Measurements from ENCODE around the gene PACSIN1. TPM values are rescaled to one million over a fixed set of nuclear protein-coding genes. Genes with fewer than 3 reads are reported as not detected.

The PACSIN1 gene
- total RNA-seq, 4 donors from 2014 or later, result 0.11 to 0.40 TPM; not detected in 2

DNA sequence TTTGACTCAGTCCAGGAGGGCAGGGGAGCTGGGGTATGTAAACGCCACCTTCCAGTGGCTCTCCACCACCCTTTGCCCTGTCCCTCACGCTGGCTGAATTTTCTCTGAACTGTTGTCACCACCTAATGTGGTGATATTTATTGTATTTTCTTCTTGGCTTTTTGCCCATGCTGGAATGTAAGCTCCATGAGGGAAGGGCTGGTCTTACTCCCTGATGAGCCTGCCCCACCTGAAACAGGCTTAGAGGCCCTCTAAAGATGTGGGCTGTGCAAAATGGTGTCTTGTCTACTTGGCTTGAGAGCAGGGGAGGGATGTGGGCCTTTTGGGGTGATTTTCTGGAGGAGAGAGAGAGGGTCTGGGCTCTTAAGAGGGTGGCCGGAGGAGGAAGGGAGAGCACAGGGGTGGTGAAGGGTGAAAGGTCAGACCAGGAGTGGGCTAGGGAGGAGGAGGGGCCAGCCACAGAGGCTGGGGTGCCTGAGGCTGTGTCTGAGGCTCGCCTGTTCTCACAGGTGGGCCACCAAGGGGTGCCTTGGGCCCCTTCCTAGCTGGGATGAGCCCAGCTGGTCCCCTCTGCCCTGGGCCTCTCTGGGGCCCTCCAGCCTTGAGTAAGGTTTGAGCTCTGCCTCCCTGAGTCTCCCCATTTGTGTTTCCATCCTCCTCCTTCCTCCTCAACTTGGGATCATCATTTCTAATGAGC is 52.9 kb downstream of the PACSIN1 start:
- Histone ChIP-seq H3K9me3 (no peaks in the 10 kb centered on the region), H3K27me3 (peaks cover 19% of the 10 kb centered on the region), H3K4me3 (no peak overlapping the region), H3K27ac (no peak overlapping the region), H3K4me1 (peaks cover 5% of the 10 kb centered on the region), H3K36me3 (no peaks in the 10 kb centered on the region)
- peak in 1 of 2 donors; percentile 25 for DNase-seq (ENCODE audit: low spot score in 2 of 2)
- TF ChIP-seq POLR2A (IDR thresholded peaks at IDR 0.05), result no peak
- TF ChIP-seq, protein P1, sequence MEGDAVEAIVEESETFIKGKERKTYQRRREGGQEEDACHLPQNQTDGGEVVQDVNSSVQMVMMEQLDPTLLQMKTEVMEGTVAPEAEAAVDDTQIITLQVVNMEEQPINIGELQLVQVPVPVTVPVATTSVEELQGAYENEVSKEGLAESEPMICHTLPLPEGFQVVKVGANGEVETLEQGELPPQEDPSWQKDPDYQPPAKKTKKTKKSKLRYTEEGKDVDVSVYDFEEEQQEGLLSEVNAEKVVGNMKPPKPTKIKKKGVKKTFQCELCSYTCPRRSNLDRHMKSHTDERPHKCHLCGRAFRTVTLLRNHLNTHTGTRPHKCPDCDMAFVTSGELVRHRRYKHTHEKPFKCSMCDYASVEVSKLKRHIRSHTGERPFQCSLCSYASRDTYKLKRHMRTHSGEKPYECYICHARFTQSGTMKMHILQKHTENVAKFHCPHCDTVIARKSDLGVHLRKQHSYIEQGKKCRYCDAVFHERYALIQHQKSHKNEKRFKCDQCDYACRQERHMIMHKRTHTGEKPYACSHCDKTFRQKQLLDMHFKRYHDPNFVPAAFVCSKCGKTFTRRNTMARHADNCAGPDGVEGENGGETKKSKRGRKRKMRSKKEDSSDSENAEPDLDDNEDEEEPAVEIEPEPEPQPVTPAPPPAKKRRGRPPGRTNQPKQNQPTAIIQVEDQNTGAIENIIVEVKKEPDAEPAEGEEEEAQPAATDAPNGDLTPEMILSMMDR (IDR thresholded peaks at IDR 0.05), result no peak
- TF ChIP-seq EP300 (IDR thresholded peaks at IDR 0.05), result no peak
- TF ChIP-seq POLR2AphosphoS5 (IDR thresholded peaks at IDR 0.05), result no peak
- 90% methylated on average over 4 of the region's 4 CpGs for WGBS

DNA sequence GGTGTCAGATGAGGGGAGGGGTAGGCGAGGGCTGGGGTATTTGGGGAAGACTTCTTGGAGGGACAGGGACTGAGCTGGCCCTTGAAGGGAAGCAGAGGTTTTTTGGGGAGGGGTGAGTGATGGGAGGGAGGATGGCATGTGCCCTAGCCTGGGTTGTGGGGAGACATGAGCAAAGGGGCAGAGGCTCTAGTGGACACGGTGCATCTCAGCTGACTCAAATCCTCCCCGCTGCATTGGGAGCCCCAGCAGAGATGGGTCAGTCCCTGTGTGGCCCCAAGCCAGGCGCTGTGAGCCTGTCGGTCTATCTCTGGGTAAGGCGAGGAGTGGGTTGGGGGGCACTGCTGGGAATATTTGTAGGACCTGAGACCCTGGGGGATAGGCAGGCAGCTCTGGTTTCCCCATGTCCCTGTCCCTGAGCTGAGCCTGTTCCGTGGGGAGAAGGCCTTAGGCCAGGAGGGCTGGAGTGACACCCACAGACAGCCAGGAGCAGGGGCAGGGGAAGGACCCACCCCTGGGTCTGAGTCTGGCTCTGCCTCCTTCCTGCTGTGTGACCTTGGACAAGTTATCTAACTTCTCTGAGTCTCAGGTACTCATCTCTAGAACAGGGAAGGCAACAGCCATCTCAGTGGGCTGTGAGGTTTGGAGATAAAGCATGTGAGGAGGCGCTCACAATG is 54.2 kb downstream of the PACSIN1 start:
- DNase-seq (ENCODE audit: low spot score in 2 of 2), result peak in 1 of 2 donors; percentile 45
- TF ChIP-seq POLR2AphosphoS5 (IDR thresholded peaks at IDR 0.05) (no peak), EP300 (IDR thresholded peaks at IDR 0.05) (no peak), POLR2A (IDR thresholded peaks at IDR 0.05) (no peak)
- TF ChIP-seq, protein P1 (IDR thresholded peaks at IDR 0.05), result no peak
- Histone ChIP-seq H3K9me3 (no peaks in the 10 kb centered on the region), H3K36me3 (no peaks in the 10 kb centered on the region), H3K4me3 (no peak overlapping the region), H3K27me3 (peaks cover 16% of the 10 kb centered on the region), H3K4me1 (no peaks in the 10 kb centered on the region), H3K27ac (no peak overlapping the region)
- 85% methylated on average over 4 of the region's 8 CpGs for WGBS

DNA sequence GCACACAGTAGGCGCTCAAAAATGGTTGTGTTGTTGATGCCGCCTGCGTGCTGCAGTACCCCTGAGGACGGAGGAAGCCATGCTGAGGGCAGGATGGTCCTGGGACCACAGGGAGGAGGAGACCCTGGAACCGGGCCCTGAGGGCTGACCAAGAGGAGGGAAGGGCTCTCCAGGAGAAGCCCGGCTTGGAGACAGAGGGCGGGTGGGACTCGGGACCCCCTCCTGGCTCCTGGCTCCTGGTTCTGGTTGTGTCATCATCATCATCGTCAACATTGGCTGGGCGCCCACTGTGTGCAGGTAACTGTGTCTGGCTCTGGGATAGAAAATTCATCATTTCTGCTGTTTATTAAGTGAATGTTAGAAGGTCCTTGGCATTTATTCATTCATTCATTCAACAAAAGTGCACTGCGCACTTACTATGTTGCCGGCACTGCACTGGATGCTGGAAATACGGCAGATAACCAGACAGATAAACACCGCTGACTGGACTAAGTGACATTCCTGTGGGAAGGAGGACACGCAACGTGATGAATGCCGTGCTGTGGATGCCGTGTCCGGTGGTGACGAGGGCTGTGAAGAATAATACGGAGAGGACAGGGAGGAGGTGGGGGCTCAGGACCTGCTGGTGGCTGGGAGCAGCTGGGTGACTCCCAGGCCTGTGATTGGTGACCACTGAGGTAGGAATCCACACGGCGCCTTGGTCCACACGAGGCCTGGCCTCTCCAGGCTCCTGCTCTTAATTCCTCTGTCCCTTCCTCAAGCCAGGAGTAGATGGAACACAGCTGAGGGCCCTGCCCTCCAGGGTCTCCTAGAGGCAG is 55.0 kb downstream of the PACSIN1 start:
- 86% methylated on average over 24 of the region's 24 CpGs for WGBS
- peaks cover 10% of the 10 kb centered on the region for H3K27me3 ChIP-seq
- peak in 1 of 2 donors; percentile 55 for DNase-seq (ENCODE audit: low spot score in 2 of 2)
- H3K4me3 ChIP-seq, result no peak overlapping the region
- H3K9me3 ChIP-seq, result no peaks in the 10 kb centered on the region
- no peaks in the 10 kb centered on the region for H3K4me1 ChIP-seq
- H3K27ac ChIP-seq, result no peak overlapping the region
- TF ChIP-seq EP300 (IDR thresholded peaks at IDR 0.05), result no peak
- no peak for TF ChIP-seq POLR2A (IDR thresholded peaks at IDR 0.05)
- TF ChIP-seq, protein P1 (IDR thresholded peaks at IDR 0.05), result no peak
- TF ChIP-seq POLR2AphosphoS5 (IDR thresholded peaks at IDR 0.05), result no peak
- no peaks in the 10 kb centered on the region for H3K36me3 ChIP-seq

DNA sequence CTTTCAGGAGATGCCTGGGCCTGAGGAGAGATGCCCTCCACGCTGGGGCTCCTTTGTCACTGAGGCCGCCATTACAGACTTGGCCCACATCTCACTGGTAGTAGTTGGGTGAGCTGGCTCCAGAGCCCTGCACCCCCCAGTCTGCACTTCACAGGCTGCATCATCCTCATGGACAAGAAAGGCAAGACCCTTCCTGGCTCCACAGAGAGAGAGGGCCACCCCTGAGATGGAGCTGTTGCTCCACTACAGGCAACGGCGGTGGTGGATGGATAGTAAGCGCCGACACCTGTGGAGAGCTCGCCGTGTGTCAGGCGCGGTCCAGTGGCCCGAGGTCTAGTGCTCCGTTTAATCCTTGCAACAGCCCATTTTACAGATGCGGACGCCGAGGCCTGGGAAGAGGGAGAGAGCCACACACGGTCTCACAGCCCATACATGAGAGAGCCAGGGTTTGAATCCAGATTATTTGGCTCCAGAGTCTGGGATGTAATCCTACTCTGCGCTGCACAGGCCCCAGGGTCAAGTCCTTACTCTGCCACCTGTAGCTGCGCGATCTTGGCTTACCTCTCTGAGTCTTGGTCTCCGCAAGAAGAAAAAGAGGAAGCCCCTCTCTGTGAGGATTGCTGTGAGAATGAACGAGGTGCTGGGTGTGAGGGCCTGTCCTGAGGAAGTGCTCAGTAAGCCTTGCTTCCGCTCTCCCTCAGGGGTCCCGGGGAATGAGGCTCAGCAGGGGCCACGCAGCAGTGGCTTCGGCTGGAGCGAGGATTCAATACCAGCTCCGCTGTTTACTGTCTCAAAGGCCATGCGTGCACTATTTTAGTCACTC is 55.8 kb downstream of the PACSIN1 start:
- no peak for TF ChIP-seq POLR2AphosphoS5 (IDR thresholded peaks at IDR 0.05)
- TF ChIP-seq EP300 (IDR thresholded peaks at IDR 0.05), result no peak
- no peak for TF ChIP-seq POLR2A (IDR thresholded peaks at IDR 0.05)
- TF ChIP-seq, protein P1 (IDR thresholded peaks at IDR 0.05), result no peak
- H3K9me3 ChIP-seq, result no peaks in the 10 kb centered on the region
- peak in 1 of 2 donors; percentile 36 for DNase-seq (ENCODE audit: low spot score in 2 of 2)
- no peaks in the 10 kb centered on the region for H3K36me3 ChIP-seq
- H3K27me3 ChIP-seq, result peaks cover 4% of the 10 kb centered on the region
- H3K27ac ChIP-seq, result no peak overlapping the region
- 91% methylated on average over 24 of the region's 28 CpGs for WGBS
- H3K4me1 ChIP-seq, result peaks cover 5% of the 10 kb centered on the region
- no peak overlapping the region for H3K4me3 ChIP-seq
